ENCODE data around the gene PAQR8. TPM values are rescaled to one million over a fixed set of nuclear protein-coding genes. Genes with fewer than 3 reads are reported as not detected.

PAQR8 gene
- total and polyA plus RNA-seq, 2 of the 4 experiments (the other 2 are of a cell fraction) = 1.4 to 1.6 TPM

- Histone ChIP-seq H3K4me2 (ENCODE audit: low read depth, low read length) (no peak overlapping the region), H3K9me3 (ENCODE audit: control insufficient read depth, insufficient read depth, low read length) (no peaks in the 10 kb centered on the region), H2AK5ac (ENCODE audit: low read depth, low read length) (no peak overlapping the region), H3K36me3 (ENCODE audit: control insufficient read depth, insufficient read depth, low read length) (no peaks in the 10 kb centered on the region), H3K4ac (ENCODE audit: low read depth, low read length) (no peak overlapping the region), H3K4me3 (ENCODE audit: insufficient read depth, low read depth, low read length) (no peak overlapping the region), H2AK9ac (replicated peaks; ENCODE audit: low read depth, low read length, poor library complexity) (no peak overlapping the region), H4K5ac (ENCODE audit: low read depth, low read length) (no peak overlapping the region), H4K20me1 (ENCODE audit: insufficient read depth, low read length) (no peaks in the 10 kb centered on the region), H3K9me1 (ENCODE audit: insufficient read depth, low read length) (no peaks in the 10 kb centered on the region), H3K9ac (ENCODE audit: low read depth, low read length) (no peak overlapping the region), H3K27me3 (ENCODE audit: control insufficient read depth, insufficient read depth, low read length) (peaks cover 20% of the 10 kb centered on the region), H3K14ac (replicated peaks; ENCODE audit: low read depth, low read length) (no peak overlapping the region), H4K91ac (ENCODE audit: insufficient read depth, low read depth, low read length) (no peak overlapping the region), H3K23ac (ENCODE audit: low read depth, low read length) (no peak overlapping the region), H3K56ac (ENCODE audit: extremely low read depth, insufficient read depth, low read length) (no peak overlapping the region), H3K18ac (ENCODE audit: low read depth, low read length) (no peak overlapping the region), H2AFZ (replicated peaks; ENCODE audit: low read length, poor library complexity) (no peak overlapping the region), H4K8ac (ENCODE audit: low read depth in 2 of 2, low read length in 2 of 2) (no peak overlapping the region), H2BK15ac (ENCODE audit: low read depth, low read length) (no peak overlapping the region), H2BK20ac (ENCODE audit: low read depth, low read length) (no peak overlapping the region), H2BK5ac (ENCODE audit: low read depth, low read length, poor library complexity, severe bottlenecking) (no peak overlapping the region), H3K4me1 (ENCODE audit: control insufficient read depth, insufficient read depth, low read length) (no peaks in the 10 kb centered on the region), H2BK120ac (ENCODE audit: low read depth, low read length) (no peak overlapping the region), H3K27ac (ENCODE audit: insufficient read depth, low read length) (no peak overlapping the region), H3K79me1 (ENCODE audit: low read depth in 1 of 2, low read length in 2 of 2) (no peaks in the 10 kb centered on the region)
- dilution Hi-C loops (cut with HindIII; ENCODE audit: low sequenced_read_pairs, unreplicated experiment) (no loop called here), in situ Hi-C loops (cut with MboI; ENCODE audit: low sequenced_read_pairs) (no loop called here), intact Hi-C loops (cut with micrococcal nuclease) (no loop called here)
- DNase-seq (no peak), ATAC-seq (ENCODE audit: low read depth) (no peak)
- ChIA-PET POLR2A (ENCODE audit: unreplicated experiment) (no interaction called here), CTCF (no interaction called here)
- 50% methylated on average over 1 of the region's 14 CpGs; no CpG with 5 or more reads in 1 of the 2 experiments for WGBS, 2 experiments (ENCODE audit: extremely low coverage in 2 of 2, insufficient read length in 1 of 2)
- TF ChIP-seq RCOR1 (IDR thresholded peaks at IDR 0.05; ENCODE audit: insufficient replicate concordance, low read length) (no peak), CTCF (conservative IDR thresholded peaks at IDR 0.05; ENCODE audit: low read depth, low read length) (no peak), NFE2L2 (IDR thresholded peaks at IDR 0.05; ENCODE audit: low read depth, low read length) (no peak), RAD21 (IDR thresholded peaks at IDR 0.05; ENCODE audit: low read length) (no peak), MAZ (IDR thresholded peaks at IDR 0.05; ENCODE audit: borderline replicate concordance, low read depth, low read length) (no peak), RFX5 (IDR thresholded peaks at IDR 0.05; ENCODE audit: low read depth, low read length) (no peak), SMC3 (IDR thresholded peaks at IDR 0.05; ENCODE audit: low read depth, low read length) (no peak), ELK1 (IDR thresholded peaks at IDR 0.05; ENCODE audit: borderline replicate concordance, low read depth, low read length) (no peak), POLR2A (IDR thresholded peaks at IDR 0.05; ENCODE audit: low read depth, low read length) (no peak), MXI1 (IDR thresholded peaks at IDR 0.05; ENCODE audit: borderline replicate concordance, low read depth, low read length) (no peak), MAFK (IDR thresholded peaks at IDR 0.05; ENCODE audit: low read depth, low read length) (no peak), FOS (IDR thresholded peaks at IDR 0.05; ENCODE audit: low read depth, low read length) (no peak), BHLHE40 (IDR thresholded peaks at IDR 0.05; ENCODE audit: low read depth, low read length) (no peak)
- BruUV-seq (replicated peaks) = no TSS peak
Measured at GRCh38 chr6:52325695-52326471, 36.1 kb upstream of the PAQR8 start.
